Spleen (tissue), 7 donors: Measurements from ENCODE around the gene SIM1.

Experiments used
- CTCF ChIP-seq, 11 experiments: fragments of 200-600 bp in 7 of 11; fragments of 450-650 bp in 4 of 11; sonication (generic) in 4 of 11; IDR thresholded peaks in 8 of 11; conservative IDR thresholded peaks in 3 of 11; 1 replicate in 7 of 11; 2 replicates in 4 of 11; pipeline versions ENCODE4 v1.4.0 to v1.8.0; 2016 to 2021; ENCODE audit warnings: antibody characterized with exemption in 11 of 11, inconsistent platforms in 4 of 11, mild to moderate bottlenecking in 1 of 11
- POLR2AphosphoS5 ChIP-seq, 3 donors: sonication (generic); formaldehyde crosslinking; IDR thresholded peaks; one replicate each; pipeline ENCODE4 v1.5.1; 2017; ENCODE audit warnings: antibody characterized with exemption in 3 of 3
- donor health status: DM: no; HTN: no; CAD: no; lungs with moderate emphysema.
- donor health status: DM: no; HTN: no; CAD: no.
- donor health status: DM: no; HTN: no; CAD: no.

DNA sequence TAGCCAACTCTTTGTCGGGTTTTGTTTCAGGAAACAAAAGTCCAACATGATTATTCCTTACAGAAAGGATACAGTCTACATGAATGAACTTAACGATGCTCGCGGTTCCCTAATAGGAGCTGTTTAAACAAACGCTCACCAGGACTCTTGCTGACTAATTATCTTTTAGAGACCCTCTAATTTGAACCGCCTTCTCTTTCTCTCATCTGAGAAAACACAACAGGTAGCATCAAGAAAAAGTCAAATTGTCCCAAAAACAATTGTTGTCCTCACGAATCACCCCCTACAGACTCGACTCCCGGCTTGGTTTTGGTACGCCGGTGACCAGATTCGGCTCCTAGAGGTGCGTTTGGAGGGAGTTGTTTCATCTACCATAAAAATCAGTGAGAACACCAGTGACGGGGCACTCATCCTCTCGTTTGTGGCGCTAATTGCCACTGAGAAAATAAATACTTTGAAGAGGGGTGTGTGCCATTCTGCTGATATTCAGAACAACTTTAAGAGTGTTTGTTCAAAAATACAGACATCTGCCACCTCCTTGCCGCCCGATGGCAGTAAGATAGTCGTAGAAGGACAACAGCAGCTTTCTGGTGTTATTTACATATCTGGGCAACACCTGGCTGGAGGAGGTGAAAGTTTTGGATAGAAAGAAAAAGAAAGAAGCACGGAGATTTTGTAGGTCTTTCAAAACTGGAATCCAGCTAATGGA, 1.1 kb upstream of the SIM1 start:
- TF ChIP-seq POLR2AphosphoS5 (IDR thresholded peaks at IDR 0.05) (no peak), CTCF (IDR thresholded peaks at IDR 0.05 in 8 of 11, conservative IDR thresholded peaks at IDR 0.05 in 3 of 11) (no peak)
